Gastroesophageal sphincter (tissue), 3 donors: Measurements from ENCODE around the gene SLC16A10.

Experiments
- EP300 ChIP-seq: sonication (generic); formaldehyde crosslinking; IDR thresholded peaks from one replicate; pipeline ENCODE4 v1.6.1; 2017; ENCODE audit warnings: antibody characterized with exemption, mild to moderate bottlenecking
- POLR2AphosphoS5 ChIP-seq: sonication (generic); formaldehyde crosslinking; IDR thresholded peaks from one replicate; pipeline ENCODE4 v1.6.1; 2017; ENCODE audit warnings: antibody characterized with exemption
- TF ChIP-seq, protein P1 (sequence below), 4 experiments: fragments of 200-600 bp in 2 of 4; fragments of 450-650 bp in 2 of 4; sonication (generic) in 1 of 4; IDR thresholded peaks; one replicate each; pipeline ENCODE4 v1.5.1; 2017 to 2019; ENCODE audit warnings: antibody characterized with exemption in 4 of 4, mild to moderate bottlenecking in 2 of 4, moderate library complexity in 2 of 4

- TF ChIP-seq, protein P1, sequence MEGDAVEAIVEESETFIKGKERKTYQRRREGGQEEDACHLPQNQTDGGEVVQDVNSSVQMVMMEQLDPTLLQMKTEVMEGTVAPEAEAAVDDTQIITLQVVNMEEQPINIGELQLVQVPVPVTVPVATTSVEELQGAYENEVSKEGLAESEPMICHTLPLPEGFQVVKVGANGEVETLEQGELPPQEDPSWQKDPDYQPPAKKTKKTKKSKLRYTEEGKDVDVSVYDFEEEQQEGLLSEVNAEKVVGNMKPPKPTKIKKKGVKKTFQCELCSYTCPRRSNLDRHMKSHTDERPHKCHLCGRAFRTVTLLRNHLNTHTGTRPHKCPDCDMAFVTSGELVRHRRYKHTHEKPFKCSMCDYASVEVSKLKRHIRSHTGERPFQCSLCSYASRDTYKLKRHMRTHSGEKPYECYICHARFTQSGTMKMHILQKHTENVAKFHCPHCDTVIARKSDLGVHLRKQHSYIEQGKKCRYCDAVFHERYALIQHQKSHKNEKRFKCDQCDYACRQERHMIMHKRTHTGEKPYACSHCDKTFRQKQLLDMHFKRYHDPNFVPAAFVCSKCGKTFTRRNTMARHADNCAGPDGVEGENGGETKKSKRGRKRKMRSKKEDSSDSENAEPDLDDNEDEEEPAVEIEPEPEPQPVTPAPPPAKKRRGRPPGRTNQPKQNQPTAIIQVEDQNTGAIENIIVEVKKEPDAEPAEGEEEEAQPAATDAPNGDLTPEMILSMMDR (IDR thresholded peaks at IDR 0.05) = no peak
- TF ChIP-seq EP300 (no peak), POLR2AphosphoS5 (no peak)
Measured at GRCh38 chr6:111176760-111177099, 89.4 kb downstream of the SLC16A10 start.
